IMR-90 (cell line): ENCODE measurements around the gene RHOG. TPM values are rescaled to one million over a fixed set of nuclear protein-coding genes. Genes with fewer than 3 reads are reported as not detected.

Experiments
- ATAC-seq: fragments of 200-7000 bp; cut with Tn5 transposase; 2 replicates; pipeline ENCODE4 v1.9.1; 2020; ENCODE audit warnings: low read depth, mild to moderate bottlenecking, moderate library complexity
- BruUV-seq: library from RNA; stranded (reverse); fragments of 400-500 nt; replicated peaks from 2 replicates; lab custom pipeline; 2021; lab: Mats Ljungman, UMichigan
- CTCF ChIA-PET: fragments of 300-600 bp; formaldehyde crosslinking; extraction: SDS; loops from one replicate; lab custom pipeline; 2021; ENCODE audit warnings: antibody characterized with exemption; lab: Yijun Ruan, JAX
- POLR2A ChIA-PET: fragments of 300-600 bp; sonication (Branson Sonifier 250); formaldehyde crosslinking; loops from one replicate; lab custom pipeline; 2022; ENCODE audit warnings: antibody characterized with exemption; ENCODE audit not compliant: unreplicated experiment; lab: Charles Lee
- DNase-seq: peaks from one replicate; pipeline ENCODE4 v3.0.0; 2013
- H2AFZ ChIP-seq: replicated peaks from 2 replicates; pipeline ENCODE3; 2013; ENCODE audit warnings: low read length, mild to moderate bottlenecking; ENCODE audit not compliant: poor library complexity
- H2AK5ac ChIP-seq: 2 replicates; pipeline ENCODE4 v1.6.1; 2013; ENCODE audit warnings: low read depth, low read length, inconsistent platforms
- H2AK9ac ChIP-seq: replicated peaks from 2 replicates; pipeline ENCODE3; 2013; ENCODE audit warnings: mild to moderate bottlenecking, low read depth, low read length, moderate library complexity; ENCODE audit not compliant: poor library complexity
- H2BK120ac ChIP-seq: 2 replicates; pipeline ENCODE4 v1.6.1; 2013; ENCODE audit warnings: low read depth, low read length, inconsistent platforms
- H2BK15ac ChIP-seq: 3 replicates; pipeline ENCODE4 v1.6.1; 2013; ENCODE audit warnings: low read depth, low read length, inconsistent platforms
- H2BK20ac ChIP-seq: 2 replicates; pipeline ENCODE4 v1.6.1; 2013; ENCODE audit warnings: low read depth, mild to moderate bottlenecking, inconsistent platforms, low read length, moderate library complexity
- H2BK5ac ChIP-seq: 2 replicates; pipeline ENCODE4 v1.6.1; 2013; ENCODE audit warnings: mild to moderate bottlenecking, low read depth, low read length, inconsistent platforms; ENCODE audit not compliant: poor library complexity, severe bottlenecking
- H3K14ac ChIP-seq: replicated peaks from 2 replicates; pipeline ENCODE4 v1.6.1; 2013; ENCODE audit warnings: low read depth, low read length, inconsistent platforms
- H3K18ac ChIP-seq: 2 replicates; pipeline ENCODE4 v1.6.1; 2013; ENCODE audit warnings: low read depth, low read length, control low read depth
- H3K23ac ChIP-seq: 2 replicates; pipeline ENCODE4 v1.6.1; 2013; ENCODE audit warnings: low read depth, low read length, inconsistent platforms
- H3K27ac ChIP-seq: 2 replicates; pipeline ENCODE4 v1.5.1; 2013; ENCODE audit warnings: mild to moderate bottlenecking, control low read depth, low read length; ENCODE audit not compliant: insufficient read depth
- H3K27me3 ChIP-seq: 2 replicates; pipeline ENCODE4 v1.6.1; 2013; ENCODE audit warnings: low read length; ENCODE audit not compliant: control insufficient read depth, insufficient read depth
- H3K36me3 ChIP-seq: 2 replicates; pipeline ENCODE4 v1.6.1; 2013; ENCODE audit warnings: low read length, mixed read lengths; ENCODE audit not compliant: control insufficient read depth, insufficient read depth
- H3K4ac ChIP-seq: 2 replicates; pipeline ENCODE4 v1.6.1; 2013; ENCODE audit warnings: low read depth, low read length, inconsistent platforms
- H3K4me1 ChIP-seq: 2 replicates; pipeline ENCODE4 v1.6.1; 2013; ENCODE audit warnings: low read length, mixed read lengths; ENCODE audit not compliant: control insufficient read depth, insufficient read depth
- H3K4me2 ChIP-seq: 2 replicates; pipeline ENCODE4 v1.6.1; 2013; ENCODE audit warnings: low read depth, mild to moderate bottlenecking, control low read depth, low read length, moderate library complexity
- H3K4me3 ChIP-seq: 2 replicates; pipeline ENCODE4 v1.5.1; 2013; ENCODE audit warnings: low read depth, mild to moderate bottlenecking, control low read depth, low read length, moderate library complexity; ENCODE audit not compliant: insufficient read depth
- H3K56ac ChIP-seq: 2 replicates; pipeline ENCODE4 v1.6.1; 2013; ENCODE audit warnings: low read length, inconsistent platforms; ENCODE audit not compliant: insufficient read depth; ENCODE audit errors: extremely low read depth
- H3K79me1 ChIP-seq, 2 experiments: 2 replicates each; pipeline ENCODE4 v1.6.1; 2013; ENCODE audit warnings: low read length in 2 of 2, inconsistent platforms in 1 of 2, low read depth in 1 of 2
- H3K9ac ChIP-seq: 2 replicates; pipeline ENCODE4 v1.6.1; 2013; ENCODE audit warnings: low read depth, low read length, control low read depth
- H3K9me1 ChIP-seq: 2 replicates; pipeline ENCODE4 v1.6.1; 2013; ENCODE audit warnings: low read length, inconsistent platforms; ENCODE audit not compliant: insufficient read depth
- H3K9me3 ChIP-seq: 2 replicates; pipeline ENCODE4 v1.6.1; 2013; ENCODE audit warnings: low read length; ENCODE audit not compliant: control insufficient read depth, insufficient read depth
- H4K20me1 ChIP-seq: 2 replicates; pipeline ENCODE4 v1.6.1; 2013; ENCODE audit warnings: low read length, inconsistent platforms; ENCODE audit not compliant: insufficient read depth
- H4K5ac ChIP-seq: 2 replicates; pipeline ENCODE4 v1.6.1; 2013; ENCODE audit warnings: mild to moderate bottlenecking, low read depth, low read length, control low read depth
- H4K8ac ChIP-seq, 2 experiments: 2 replicates each; pipeline ENCODE4 v1.6.1; 2013; ENCODE audit warnings: low read depth in 2 of 2, low read length in 2 of 2, control low read depth in 1 of 2, inconsistent platforms in 1 of 2
- H4K91ac ChIP-seq: 2 replicates; pipeline ENCODE4 v1.6.1; 2013; ENCODE audit warnings: low read depth, low read length, inconsistent platforms; ENCODE audit not compliant: insufficient read depth
- BHLHE40 ChIP-seq: fragments of 150-350 bp; IDR thresholded peaks from 2 replicates; pipeline ENCODE4 v1.6.1; 2016; ENCODE audit warnings: mild to moderate bottlenecking, low read depth, low read length
- CEBPB ChIP-seq: IDR thresholded peaks from 2 replicates; pipeline ENCODE4 v1.6.1; 2012; ENCODE audit warnings: low read depth, low read length, improper control_type of control experiment
- CHD1 ChIP-seq: IDR thresholded peaks from 2 replicates; pipeline ENCODE4 v1.6.1; 2012; ENCODE audit warnings: low read depth, low read length, improper control_type of control experiment
- FOS ChIP-seq: fragments of 150-350 bp; IDR thresholded peaks from 2 replicates; pipeline ENCODE4 v1.6.1; 2016; ENCODE audit warnings: low read depth, low read length
- MAFK ChIP-seq: IDR thresholded peaks from 2 replicates; pipeline ENCODE4 v1.6.1; 2012; ENCODE audit warnings: low read depth, low read length, improper control_type of control experiment
- MAZ ChIP-seq: IDR thresholded peaks from 2 replicates; pipeline ENCODE4 v1.6.1; 2012; ENCODE audit warnings: low read depth, mild to moderate bottlenecking, low read length, improper control_type of control experiment, moderate library complexity, borderline replicate concordance
- MXI1 ChIP-seq: IDR thresholded peaks from 2 replicates; pipeline ENCODE4 v1.6.1; 2012; ENCODE audit warnings: low read depth, mild to moderate bottlenecking, low read length, moderate library complexity, borderline replicate concordance
- NFE2L2 ChIP-seq: fragments of 150-350 bp; IDR thresholded peaks from 2 replicates; pipeline ENCODE4 v1.6.1; 2016; ENCODE audit warnings: low read depth, mild to moderate bottlenecking, low read length
- POLR2A ChIP-seq: IDR thresholded peaks from 2 replicates; pipeline ENCODE4 v1.6.1; 2012; ENCODE audit warnings: mild to moderate bottlenecking, low read depth, low read length
- RAD21 ChIP-seq: IDR thresholded peaks from 2 replicates; pipeline ENCODE4 v1.6.1; 2012; ENCODE audit warnings: low read length, improper control_type of control experiment
- RCOR1 ChIP-seq: IDR thresholded peaks from 2 replicates; pipeline ENCODE4 v1.6.1; 2012; ENCODE audit warnings: mild to moderate bottlenecking, low read length, improper control_type of control experiment; ENCODE audit not compliant: insufficient replicate concordance
- RFX5 ChIP-seq: IDR thresholded peaks from 2 replicates; pipeline ENCODE4 v1.8.0; 2012; ENCODE audit warnings: low read depth, mild to moderate bottlenecking, low read length, moderate library complexity
- SMC3 ChIP-seq: fragments of 150-350 bp; IDR thresholded peaks from 2 replicates; pipeline ENCODE4 v1.6.1; 2016; ENCODE audit warnings: low read depth, mild to moderate bottlenecking, antibody characterized with exemption, low read length, moderate library complexity
- WGBS, 2 experiments: methylation state at CpG; one replicate each; pipeline versions ENCODE4 v1.1.5 to v1.1.7; 2013; ENCODE audit warnings: missing lambda C conversion rate in 2 of 2; ENCODE audit not compliant: insufficient read length in 1 of 2; ENCODE audit errors: extremely low coverage in 2 of 2; 5-methylcytosine and 5-hydroxymethylcytosine counted together
- dilution Hi-C: fragments of 300-500 bp; cut with HindIII; formaldehyde crosslinking; loops from one replicate; pipeline ENCODE4 v1.14.3; 2018; ENCODE audit warnings: low sequenced_read_pairs; ENCODE audit not compliant: unreplicated experiment
- in situ Hi-C: fragments of 300-500 bp; cut with MboI; formaldehyde crosslinking; loops from 3 replicates; pipeline ENCODE4 v1.14.3; 2019; ENCODE audit warnings: low sequenced_read_pairs, inconsistent platforms, mixed read lengths
- intact Hi-C: fragments of 100-400 bp; cut with micrococcal nuclease; formaldehyde crosslinking; loops from 2 replicates; pipeline ENCODE4 v1.10.0; 2022
- polyA plus RNA-seq, 3 experiments: library from polyadenylated mRNA; depleted of rRNA; stranded (reverse); fragments of >200 nt; gene quantifications; 2 replicates each; pipeline ENCODE4 v1.2.3, GENCODE V29; 2012; ENCODE audit warnings: low replicate concordance in 1 of 3
- total RNA-seq: library from RNA; depleted of rRNA; stranded (reverse); fragments of >200 nt; gene quantifications from 2 replicates; pipeline ENCODE4 v1.2.3, GENCODE V29; 2012
- TF ChIP-seq, protein P1 (sequence below): fragments of 150-350 bp; IDR thresholded peaks from 2 replicates; pipeline ENCODE4 v1.6.1; 2017; ENCODE audit warnings: mild to moderate bottlenecking, antibody characterized with exemption, low read length, low read depth
- TF ChIP-seq, protein P2 (sequence below): fragments of 150-350 bp; IDR thresholded peaks from 2 replicates; pipeline ENCODE4 v1.6.1; 2016; ENCODE audit warnings: low read depth, mild to moderate bottlenecking, low read length, moderate library complexity, borderline replicate concordance
- TF ChIP-seq, protein P3 (sequence below): conservative IDR thresholded peaks from 2 replicates; pipeline ENCODE4 v1.5.1; 2012; ENCODE audit warnings: mild to moderate bottlenecking, low read depth, low read length, improper control_type of control experiment

Gene RHOG
- total and polyA plus RNA-seq, 2 of the 4 experiments (the other 2 are of a cell fraction) = 16.3 to 114 TPM

DNA sequence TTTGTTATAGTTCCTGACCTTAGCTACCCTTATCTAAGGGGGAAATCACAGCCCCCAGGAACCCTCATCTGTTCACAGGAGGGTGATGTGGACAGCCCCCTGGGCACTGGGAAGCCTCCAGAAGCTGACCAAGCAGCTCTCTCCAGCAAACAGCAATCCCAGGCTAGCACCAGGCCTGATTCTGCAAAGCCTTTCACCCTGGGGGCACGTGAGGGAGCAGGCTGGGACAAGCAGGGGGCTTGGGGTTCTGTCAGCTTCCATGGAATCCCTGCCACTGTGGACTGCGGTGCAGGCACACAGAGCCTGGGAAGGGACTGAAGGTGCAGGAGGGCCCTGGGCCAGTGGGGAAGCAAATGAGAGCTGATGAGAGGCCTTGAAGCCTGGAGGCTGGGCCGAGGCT lies 30.3 kb downstream of the RHOG start:
- no peak overlapping the region for H3K9ac ChIP-seq
- in situ Hi-C loops (no loop called here), intact Hi-C loops (no loop called here), dilution Hi-C loops (no loop called here)
- no peak overlapping the region for H3K18ac ChIP-seq
- no peak overlapping the region for H2BK120ac ChIP-seq
- H2AK5ac ChIP-seq = no peak overlapping the region
- H3K14ac ChIP-seq = no peak overlapping the region
- DNase-seq = no peak
- CTCF ChIA-PET = interaction anchor here (0.6 kb wide), 1 partner anchor 41 kb away, joined by 10 read pairs; no protein-coding TSS in a partner anchor
- BruUV-seq = no TSS peak
- H3K36me3 ChIP-seq = no peaks in the 10 kb centered on the region
- no CpG with 5 or more reads among the region's 3 CpGs for WGBS, 2 experiments
- no peak for ATAC-seq
- H2BK5ac ChIP-seq = no peak overlapping the region
- no peaks in the 10 kb centered on the region for H4K20me1 ChIP-seq
- H3K4me1 ChIP-seq = no peaks in the 10 kb centered on the region
- no peak overlapping the region for H2AFZ ChIP-seq
- H3K27ac ChIP-seq = no peak overlapping the region
- no peak overlapping the region for H2BK20ac ChIP-seq
- H2AK9ac ChIP-seq = no peak overlapping the region
- no peak overlapping the region for H3K4me2 ChIP-seq
- no peak overlapping the region for H3K4me3 ChIP-seq
- no peak overlapping the region for H4K8ac ChIP-seq
- no peak overlapping the region for H4K5ac ChIP-seq
- POLR2A ChIA-PET = no interaction called here
- H3K9me1 ChIP-seq = peaks cover 6% of the 10 kb centered on the region; the same call in 1 of the 2 replicates
- no peak overlapping the region for H3K4ac ChIP-seq
- TF ChIP-seq, protein P1, sequence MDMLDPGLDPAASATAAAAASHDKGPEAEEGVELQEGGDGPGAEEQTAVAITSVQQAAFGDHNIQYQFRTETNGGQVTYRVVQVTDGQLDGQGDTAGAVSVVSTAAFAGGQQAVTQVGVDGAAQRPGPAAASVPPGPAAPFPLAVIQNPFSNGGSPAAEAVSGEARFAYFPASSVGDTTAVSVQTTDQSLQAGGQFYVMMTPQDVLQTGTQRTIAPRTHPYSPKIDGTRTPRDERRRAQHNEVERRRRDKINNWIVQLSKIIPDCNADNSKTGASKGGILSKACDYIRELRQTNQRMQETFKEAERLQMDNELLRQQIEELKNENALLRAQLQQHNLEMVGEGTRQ = no peak
- no peak for TF ChIP-seq RFX5
- no peak for TF ChIP-seq MAZ
- no peak for TF ChIP-seq MXI1
- no peak for TF ChIP-seq RAD21
- no peak for TF ChIP-seq RCOR1
- no peak for TF ChIP-seq MAFK
- TF ChIP-seq POLR2A = no peak
- TF ChIP-seq, protein P2, sequence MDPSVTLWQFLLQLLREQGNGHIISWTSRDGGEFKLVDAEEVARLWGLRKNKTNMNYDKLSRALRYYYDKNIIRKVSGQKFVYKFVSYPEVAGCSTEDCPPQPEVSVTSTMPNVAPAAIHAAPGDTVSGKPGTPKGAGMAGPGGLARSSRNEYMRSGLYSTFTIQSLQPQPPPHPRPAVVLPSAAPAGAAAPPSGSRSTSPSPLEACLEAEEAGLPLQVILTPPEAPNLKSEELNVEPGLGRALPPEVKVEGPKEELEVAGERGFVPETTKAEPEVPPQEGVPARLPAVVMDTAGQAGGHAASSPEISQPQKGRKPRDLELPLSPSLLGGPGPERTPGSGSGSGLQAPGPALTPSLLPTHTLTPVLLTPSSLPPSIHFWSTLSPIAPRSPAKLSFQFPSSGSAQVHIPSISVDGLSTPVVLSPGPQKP = no peak
- no peak for TF ChIP-seq BHLHE40
- TF ChIP-seq, protein P3, sequence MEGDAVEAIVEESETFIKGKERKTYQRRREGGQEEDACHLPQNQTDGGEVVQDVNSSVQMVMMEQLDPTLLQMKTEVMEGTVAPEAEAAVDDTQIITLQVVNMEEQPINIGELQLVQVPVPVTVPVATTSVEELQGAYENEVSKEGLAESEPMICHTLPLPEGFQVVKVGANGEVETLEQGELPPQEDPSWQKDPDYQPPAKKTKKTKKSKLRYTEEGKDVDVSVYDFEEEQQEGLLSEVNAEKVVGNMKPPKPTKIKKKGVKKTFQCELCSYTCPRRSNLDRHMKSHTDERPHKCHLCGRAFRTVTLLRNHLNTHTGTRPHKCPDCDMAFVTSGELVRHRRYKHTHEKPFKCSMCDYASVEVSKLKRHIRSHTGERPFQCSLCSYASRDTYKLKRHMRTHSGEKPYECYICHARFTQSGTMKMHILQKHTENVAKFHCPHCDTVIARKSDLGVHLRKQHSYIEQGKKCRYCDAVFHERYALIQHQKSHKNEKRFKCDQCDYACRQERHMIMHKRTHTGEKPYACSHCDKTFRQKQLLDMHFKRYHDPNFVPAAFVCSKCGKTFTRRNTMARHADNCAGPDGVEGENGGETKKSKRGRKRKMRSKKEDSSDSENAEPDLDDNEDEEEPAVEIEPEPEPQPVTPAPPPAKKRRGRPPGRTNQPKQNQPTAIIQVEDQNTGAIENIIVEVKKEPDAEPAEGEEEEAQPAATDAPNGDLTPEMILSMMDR = no peak
- TF ChIP-seq CHD1 = no peak
- no peak for TF ChIP-seq NFE2L2
- TF ChIP-seq CEBPB = no peak
- TF ChIP-seq SMC3 = no peak
- TF ChIP-seq FOS = no peak
- no peak overlapping the region for H3K23ac ChIP-seq
- no peak overlapping the region for H4K91ac ChIP-seq
- no peak overlapping the region for H2BK15ac ChIP-seq
- H3K79me1 ChIP-seq = peaks cover 0 to 4% of the 10 kb centered on the region in 2 experiments; a peak in 1 of 4 replicates
- H3K56ac ChIP-seq = no peak overlapping the region
- no peaks in the 10 kb centered on the region for H3K9me3 ChIP-seq
- H3K27me3 ChIP-seq = no peaks in the 10 kb centered on the region
